SK-N-SH (cell line): ENCODE measurements around the gene RHBDL1. TPM values are rescaled to one million over a fixed set of nuclear protein-coding genes. Genes with fewer than 3 reads are reported as not detected.

ENCODE experiments used
- CTCF ChIA-PET: fragments of 300-600, 350-600 bp; formaldehyde crosslinking; extraction: SDS; loops from one replicate; lab custom pipeline; 2021; lab: Yijun Ruan, JAX
- POLR2A ChIA-PET: fragments of 350-600 bp; sonication (Branson Sonifier 250); formaldehyde crosslinking; extraction: SDS; loops from one replicate; lab custom pipeline; 2020; ENCODE audit warnings: antibody characterized with exemption, inconsistent platforms; lab: Yijun Ruan, JAX
- DNase-seq: peaks from one replicate; pipeline ENCODE4 v3.0.0; 2012
- H2AFZ ChIP-seq: fragments of 200-600 bp; sonication (generic); 2 replicates; pipeline ENCODE4 v1.8.1; 2016; ENCODE audit warnings: antibody characterized with exemption, mild to moderate bottlenecking, low read depth
- H3F3A ChIP-seq: fragments of 200-600 bp; sonication (generic); replicated peaks from 2 replicates; pipeline ENCODE3; 2016; ENCODE audit warnings: antibody characterized with exemption, mild to moderate bottlenecking; ENCODE audit not compliant: insufficient read depth
- H3K27ac ChIP-seq, 2 experiments: fragments of 200-500 bp in 1 of 2; fragments of 200-600 bp in 1 of 2; sonication (Bioruptor generic) in 1 of 2; sonication (generic), shearing (Covaris generic) in 1 of 2; 2 replicates each; pipeline versions ENCODE4 v1.5.1 to v1.6.1; 2014 to 2016; ENCODE audit warnings: low read depth in 2 of 2, inconsistent platforms in 1 of 2, low read length in 1 of 2, mild to moderate bottlenecking in 1 of 2, mixed read lengths in 1 of 2
- H3K27me3 ChIP-seq: fragments of 200-600 bp; sonication (generic), shearing (Covaris generic); 2 replicates; pipeline ENCODE4 v1.6.1; 2016; ENCODE audit warnings: mixed run types; ENCODE audit not compliant: insufficient read depth
- H3K36me3 ChIP-seq, 2 experiments: fragments of 200-500 bp in 1 of 2; fragments of 200-600 bp in 1 of 2; sonication (Bioruptor generic) in 1 of 2; sonication (generic) in 1 of 2; replicated peaks in 1 of 2; 2 replicates each; pipeline versions ENCODE3 to v1.5.1; 2014 to 2016; ENCODE audit warnings: low read length in 1 of 2, mild to moderate bottlenecking in 1 of 2; ENCODE audit not compliant: insufficient read depth in 2 of 2, control insufficient read depth in 1 of 2
- H3K4me1 ChIP-seq, 2 experiments: fragments of 200-500 bp in 1 of 2; fragments of 200-600 bp in 1 of 2; sonication (Bioruptor generic) in 1 of 2; sonication (generic), shearing (Covaris generic) in 1 of 2; 2 replicates each; pipeline versions ENCODE4 v1.5.1 to v1.6.1; 2014 to 2016; ENCODE audit warnings: low read depth in 1 of 2, low read length in 1 of 2, mixed run types in 1 of 2; ENCODE audit not compliant: insufficient read depth in 2 of 2, control insufficient read depth in 1 of 2
- H3K4me2 ChIP-seq: fragments of 200-600 bp; sonication (generic), shearing (Covaris generic); 2 replicates; pipeline ENCODE4 v1.6.1; 2017; ENCODE audit warnings: mixed run types
- H3K4me3 ChIP-seq, 2 experiments: fragments of 200-500 bp in 1 of 2; fragments of 200-600 bp in 1 of 2; sonication (Bioruptor generic) in 1 of 2; sonication (generic), shearing (Covaris generic) in 1 of 2; 2 replicates each; pipeline versions ENCODE4 v1.5.1 to v1.8.1; 2014 to 2016; ENCODE audit warnings: low read depth in 2 of 2, inconsistent platforms in 1 of 2, low read length in 1 of 2, mild to moderate bottlenecking in 1 of 2, mixed read lengths in 1 of 2, moderate library complexity in 1 of 2
- H3K79me2 ChIP-seq: fragments of 200-600 bp; sonication (generic); 2 replicates; pipeline ENCODE4 v1.8.1; 2017; ENCODE audit warnings: mild to moderate bottlenecking; ENCODE audit not compliant: insufficient read depth
- H3K9ac ChIP-seq: fragments of 200-600 bp; sonication (generic); 2 replicates; pipeline ENCODE4 v1.6.1; 2017; ENCODE audit warnings: mixed run types
- H3K9me2 ChIP-seq: fragments of 200-600 bp; sonication (generic); 2 replicates; pipeline ENCODE4 v1.6.1; 2017; ENCODE audit warnings: mixed run types
- H3K9me3 ChIP-seq: fragments of 200-600 bp; sonication (generic); 2 replicates; pipeline ENCODE4 v1.6.1; 2017; ENCODE audit warnings: mixed run types, mild to moderate bottlenecking, moderate library complexity
- H4K20me1 ChIP-seq: fragments of 200-600 bp; sonication (generic); 2 replicates; pipeline ENCODE4 v1.6.1; 2017; ENCODE audit warnings: mild to moderate bottlenecking, mixed run types; ENCODE audit not compliant: insufficient read depth
- FOSL2 ChIP-seq: IDR thresholded peaks from 2 replicates; pipeline ENCODE4 v1.4.0; 2012; ENCODE audit warnings: low read depth, mild to moderate bottlenecking, moderate library complexity, borderline replicate concordance
- GATA2 ChIP-seq: sonication (generic); formaldehyde crosslinking; IDR thresholded peaks from 2 replicates; pipeline ENCODE4 v1.5.0; 2020; ENCODE audit warnings: mild to moderate bottlenecking, missing genetic modification reagents
- MEF2A ChIP-seq: IDR thresholded peaks from 2 replicates; pipeline ENCODE4 v1.4.0; 2012; ENCODE audit warnings: low read depth, borderline replicate concordance
- RAD21 ChIP-seq: IDR thresholded peaks from 2 replicates; pipeline ENCODE4 v1.6.1; 2012; ENCODE audit warnings: mild to moderate bottlenecking, low read length
- YY1 ChIP-seq: IDR thresholded peaks from 2 replicates; pipeline ENCODE4 v1.4.0; 2012; ENCODE audit warnings: low read depth, mild to moderate bottlenecking
- WGBS: methylation state at CpG from one replicate; pipeline ENCODE4 v1.1.6; 2017; ENCODE audit warnings: low lambda C conversion rate; 5-methylcytosine and 5-hydroxymethylcytosine counted together
- polyA plus RNA-seq, 3 experiments: library from polyadenylated mRNA; depleted of rRNA; stranded (reverse); fragments of >200 nt; gene quantifications; 2 replicates each; pipeline ENCODE4 v1.2.3, GENCODE V29; 2012
- TF ChIP-seq, protein P1 (sequence below): IDR thresholded peaks from 2 replicates; pipeline ENCODE4 v1.4.0; 2012; ENCODE audit warnings: low read depth, borderline replicate concordance
- TF ChIP-seq, protein P2 (sequence below): fragments of 150-350 bp; IDR thresholded peaks from 2 replicates; pipeline ENCODE4 v1.6.1; 2016; ENCODE audit warnings: mild to moderate bottlenecking, low read depth, low read length
- TF ChIP-seq, protein P3 (sequence below): IDR thresholded peaks from 2 replicates; pipeline ENCODE4 v1.6.1; 2012; ENCODE audit warnings: mild to moderate bottlenecking, low read depth, low read length, moderate library complexity
- TF ChIP-seq, protein P4 (sequence below): IDR thresholded peaks from 2 replicates; pipeline ENCODE4 v1.4.0; 2012; ENCODE audit warnings: low read depth, borderline replicate concordance

RHBDL1 gene
- polyA plus RNA-seq, 1 of the 3 experiments (the other 2 are of a cell fraction): 4.1 TPM

DNA sequence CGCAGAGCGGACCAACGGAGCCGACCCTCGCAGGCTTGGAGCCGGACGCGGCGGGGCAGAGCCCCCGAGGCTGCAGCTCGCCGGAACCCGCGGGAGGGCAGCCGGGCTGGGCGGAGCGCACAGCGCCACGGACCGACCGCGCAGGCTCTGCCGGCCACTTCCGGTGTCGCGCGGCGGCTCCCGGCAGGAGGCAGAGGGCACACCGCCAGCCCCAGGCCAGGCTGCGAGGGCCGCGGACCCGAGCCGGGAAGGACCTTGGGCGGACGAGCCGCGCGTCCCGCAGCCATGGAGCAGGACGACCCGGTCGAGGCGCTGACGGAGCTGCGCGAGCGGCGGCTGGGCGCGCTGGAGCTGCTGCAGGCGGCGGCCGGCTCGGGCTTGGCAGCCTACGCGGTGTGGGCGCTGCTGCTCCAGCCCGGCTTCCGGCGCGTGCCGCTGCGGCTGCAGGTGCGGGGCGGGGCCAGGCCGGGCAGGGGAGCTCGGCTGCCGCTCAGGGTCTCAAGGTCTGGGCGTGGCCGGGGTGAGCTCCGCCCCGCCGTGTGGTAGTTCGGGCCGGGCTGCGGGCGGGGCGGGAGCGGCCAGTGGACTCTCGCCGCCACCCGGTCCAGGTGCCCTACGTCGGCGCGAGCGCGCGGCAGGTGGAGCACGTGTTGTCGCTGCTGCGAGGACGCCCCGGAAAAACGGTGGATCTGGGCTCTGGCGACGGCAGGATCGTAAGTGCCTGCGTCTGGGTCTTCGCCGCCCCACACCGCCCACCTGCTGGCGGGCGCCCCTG is 45.7 kb downstream of the RHBDL1 start, which contains the start of gene ANTKMT (continued):
- TF ChIP-seq, protein P1, sequence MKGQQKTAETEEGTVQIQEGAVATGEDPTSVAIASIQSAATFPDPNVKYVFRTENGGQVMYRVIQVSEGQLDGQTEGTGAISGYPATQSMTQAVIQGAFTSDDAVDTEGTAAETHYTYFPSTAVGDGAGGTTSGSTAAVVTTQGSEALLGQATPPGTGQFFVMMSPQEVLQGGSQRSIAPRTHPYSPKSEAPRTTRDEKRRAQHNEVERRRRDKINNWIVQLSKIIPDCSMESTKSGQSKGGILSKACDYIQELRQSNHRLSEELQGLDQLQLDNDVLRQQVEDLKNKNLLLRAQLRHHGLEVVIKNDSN: 0 out of 2 replicates have a peak, but pooled peaks have one; percentile 25
- TF ChIP-seq, protein P2, sequence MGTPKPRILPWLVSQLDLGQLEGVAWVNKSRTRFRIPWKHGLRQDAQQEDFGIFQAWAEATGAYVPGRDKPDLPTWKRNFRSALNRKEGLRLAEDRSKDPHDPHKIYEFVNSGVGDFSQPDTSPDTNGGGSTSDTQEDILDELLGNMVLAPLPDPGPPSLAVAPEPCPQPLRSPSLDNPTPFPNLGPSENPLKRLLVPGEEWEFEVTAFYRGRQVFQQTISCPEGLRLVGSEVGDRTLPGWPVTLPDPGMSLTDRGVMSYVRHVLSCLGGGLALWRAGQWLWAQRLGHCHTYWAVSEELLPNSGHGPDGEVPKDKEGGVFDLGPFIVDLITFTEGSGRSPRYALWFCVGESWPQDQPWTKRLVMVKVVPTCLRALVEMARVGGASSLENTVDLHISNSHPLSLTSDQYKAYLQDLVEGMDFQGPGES: no peak
- TF ChIP-seq RAD21: no peak
- TF ChIP-seq, all 33 proteins: peak for 9

DNA sequence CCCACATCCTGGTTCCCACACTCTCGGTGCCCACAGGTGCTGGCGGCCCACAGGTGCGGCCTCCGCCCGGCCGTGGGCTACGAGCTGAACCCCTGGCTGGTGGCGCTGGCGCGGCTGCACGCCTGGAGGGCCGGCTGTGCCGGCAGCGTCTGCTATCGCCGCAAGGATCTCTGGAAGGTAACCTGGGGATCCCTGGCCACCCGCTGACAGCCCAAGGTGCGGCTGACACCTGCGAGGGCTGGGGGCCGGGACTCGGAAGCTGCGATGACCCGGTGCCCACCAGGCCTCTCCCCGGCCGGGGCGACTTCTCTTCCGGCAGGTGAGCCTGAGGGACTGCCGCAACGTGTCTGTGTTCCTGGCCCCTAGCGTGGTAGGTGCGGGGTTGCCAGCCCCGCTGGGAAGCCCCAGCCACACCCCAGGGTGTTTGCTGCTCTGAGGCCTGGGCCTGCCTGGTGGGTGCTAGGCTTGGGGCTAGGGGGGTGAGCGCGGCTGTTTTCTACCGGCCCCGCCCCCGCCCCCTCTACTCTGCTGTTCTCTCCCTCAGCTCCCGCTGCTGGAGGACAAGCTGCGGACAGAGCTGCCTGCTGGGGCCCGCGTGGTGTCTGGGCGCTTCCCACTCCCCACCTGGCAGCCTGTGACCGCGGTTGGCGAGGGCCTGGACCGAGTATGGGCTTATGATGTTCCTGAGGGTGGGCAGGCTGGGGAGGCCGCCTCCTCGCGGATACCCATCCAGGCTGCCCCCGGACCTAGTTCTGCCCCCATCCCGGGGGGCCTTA is 46.5 kb downstream of the RHBDL1 start:
- ChIA-PET CTCF (interaction anchor here (0.6 to 22.4 kb wide), 11 partner anchors 6 to 656 kb away, joined by 3 to 358 read pairs (median 6); partner anchors contain the start of genes ANTKMT, CCDC78, CIAO3 and FBXL16), POLR2A (interaction anchor here (0.6 to 3.8 kb wide), 11 partner anchors 8 to 189 kb away, joined by 3 to 19 read pairs (median 3); partner anchors contain the start of genes CHTF18, JMJD8, METTL26 and RPUSD1)
- DNase-seq: peak; percentile 60
- H3K27ac ChIP-seq: peak overlapping the region in 1 of 2 experiments; percentile 99; a peak in 2 of 4 replicates
- H3K9ac ChIP-seq: no peak overlapping the region
- no peaks in the 10 kb centered on the region for H3K27me3 ChIP-seq
- H3K36me3 ChIP-seq: peaks cover 0 to 6% of the 10 kb centered on the region in 2 experiments
- H3K9me2 ChIP-seq: no peaks in the 10 kb centered on the region
- H3K4me2 ChIP-seq: peak overlapping the region; percentile 100
- H4K20me1 ChIP-seq: 0 out of 2 replicates have a peak, but pooled peaks cover 18% of the 10 kb centered on the region
- peak overlapping the region; percentile 86 to 89 for H3K4me3 ChIP-seq
- TF ChIP-seq GATA2 (0 out of 2 replicates have a peak, but pooled peaks have one; percentile 18), FOSL2 (no peak)
- TF ChIP-seq, all 33 proteins: peak for 1
- peaks cover 31% of the 10 kb centered on the region for H3F3A ChIP-seq
- peaks cover 8 to 40% of the 10 kb centered on the region in 2 experiments; a peak in 3 of 4 replicates for H3K4me1 ChIP-seq
- H3K79me2 ChIP-seq: no peaks in the 10 kb centered on the region; the same call in 1 of the 2 replicates
- no peaks in the 10 kb centered on the region for H3K9me3 ChIP-seq
- 74% methylated on average over 21 of the region's 51 CpGs for WGBS
- H2AFZ ChIP-seq: no peak overlapping the region

DNA sequence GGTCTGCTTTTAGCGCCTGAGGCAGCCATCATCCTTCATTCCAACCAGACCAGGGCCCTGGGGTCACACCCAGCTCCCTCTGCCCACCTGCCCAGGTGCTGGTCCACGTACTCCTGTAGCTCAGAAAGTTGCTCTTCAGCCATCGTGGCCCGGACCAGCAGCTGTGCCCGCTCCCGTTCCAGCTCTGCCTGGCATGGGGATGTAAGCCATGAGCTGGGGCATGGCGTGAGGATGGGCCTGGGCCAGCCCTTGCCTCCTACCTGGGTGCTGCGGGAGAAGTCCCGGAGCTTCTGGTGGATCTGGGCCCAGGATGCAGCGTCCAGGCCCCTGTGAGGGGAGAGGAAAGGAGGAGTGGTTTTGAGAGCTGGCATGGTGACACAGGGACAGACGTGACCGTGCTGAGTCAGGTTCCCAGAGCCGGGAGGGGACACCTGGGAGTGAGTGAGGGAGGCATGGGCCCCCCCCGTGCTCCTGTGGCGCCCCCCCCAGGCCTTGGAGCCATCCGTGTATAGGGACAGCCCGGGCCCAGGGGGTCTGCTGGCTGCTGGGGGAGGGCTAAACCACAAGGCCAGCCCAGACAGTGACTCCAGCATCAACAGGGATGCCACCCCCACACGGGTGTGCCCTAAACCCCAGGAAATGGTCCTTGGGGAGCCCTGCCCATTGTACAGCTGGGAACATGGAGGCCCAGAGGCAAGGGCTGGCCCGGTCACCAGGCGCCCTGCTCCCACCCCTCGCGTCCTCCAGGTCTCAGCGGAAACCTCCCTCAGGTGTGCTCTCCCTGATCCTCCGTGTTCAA is 47.6 kb downstream of the RHBDL1 start:
- CTCF ChIA-PET: interaction anchor here (0.6 to 22.4 kb wide), 10 partner anchors 5 to 657 kb away, joined by 3 to 358 read pairs (median 6); partner anchors contain the start of genes ANTKMT, CCDC78, CIAO3 and FBXL16
- Histone ChIP-seq H3K4me2 (peak overlapping the region; percentile 24; the same call in 1 of the 2 replicates), H3K27me3 (no peaks in the 10 kb centered on the region), H3K9ac (no peak overlapping the region), H3K9me2 (no peaks in the 10 kb centered on the region), H4K20me1 (0 out of 2 replicates have a peak, but pooled peaks cover 14% of the 10 kb centered on the region), H3K27ac (no peak overlapping the region), H3F3A (peaks cover 31% of the 10 kb centered on the region), H3K36me3 (peaks cover 0 to 5% of the 10 kb centered on the region in 2 experiments), H3K4me3 (no peak overlapping the region), H3K9me3 (no peaks in the 10 kb centered on the region), H3K4me1 (peaks cover 8 to 38% of the 10 kb centered on the region in 2 experiments; a peak in 3 of 4 replicates), H3K79me2 (no peaks in the 10 kb centered on the region; the same call in 1 of the 2 replicates), H2AFZ (no peak overlapping the region)
- 88% methylated on average over 9 of the region's 24 CpGs for WGBS
- no peak for DNase-seq
- POLR2A ChIA-PET: interaction anchor here (0.6 to 1.4 kb wide), 5 partner anchors 10 to 188 kb away, joined by 3 to 4 read pairs (median 3); partner anchors contain the start of gene JMJD8
- TF ChIP-seq, protein P3, sequence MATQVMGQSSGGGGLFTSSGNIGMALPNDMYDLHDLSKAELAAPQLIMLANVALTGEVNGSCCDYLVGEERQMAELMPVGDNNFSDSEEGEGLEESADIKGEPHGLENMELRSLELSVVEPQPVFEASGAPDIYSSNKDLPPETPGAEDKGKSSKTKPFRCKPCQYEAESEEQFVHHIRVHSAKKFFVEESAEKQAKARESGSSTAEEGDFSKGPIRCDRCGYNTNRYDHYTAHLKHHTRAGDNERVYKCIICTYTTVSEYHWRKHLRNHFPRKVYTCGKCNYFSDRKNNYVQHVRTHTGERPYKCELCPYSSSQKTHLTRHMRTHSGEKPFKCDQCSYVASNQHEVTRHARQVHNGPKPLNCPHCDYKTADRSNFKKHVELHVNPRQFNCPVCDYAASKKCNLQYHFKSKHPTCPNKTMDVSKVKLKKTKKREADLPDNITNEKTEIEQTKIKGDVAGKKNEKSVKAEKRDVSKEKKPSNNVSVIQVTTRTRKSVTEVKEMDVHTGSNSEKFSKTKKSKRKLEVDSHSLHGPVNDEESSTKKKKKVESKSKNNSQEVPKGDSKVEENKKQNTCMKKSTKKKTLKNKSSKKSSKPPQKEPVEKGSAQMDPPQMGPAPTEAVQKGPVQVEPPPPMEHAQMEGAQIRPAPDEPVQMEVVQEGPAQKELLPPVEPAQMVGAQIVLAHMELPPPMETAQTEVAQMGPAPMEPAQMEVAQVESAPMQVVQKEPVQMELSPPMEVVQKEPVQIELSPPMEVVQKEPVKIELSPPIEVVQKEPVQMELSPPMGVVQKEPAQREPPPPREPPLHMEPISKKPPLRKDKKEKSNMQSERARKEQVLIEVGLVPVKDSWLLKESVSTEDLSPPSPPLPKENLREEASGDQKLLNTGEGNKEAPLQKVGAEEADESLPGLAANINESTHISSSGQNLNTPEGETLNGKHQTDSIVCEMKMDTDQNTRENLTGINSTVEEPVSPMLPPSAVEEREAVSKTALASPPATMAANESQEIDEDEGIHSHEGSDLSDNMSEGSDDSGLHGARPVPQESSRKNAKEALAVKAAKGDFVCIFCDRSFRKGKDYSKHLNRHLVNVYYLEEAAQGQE: no peak
- TF ChIP-seq YY1 (no peak), FOSL2 (no peak), RAD21 (no peak), MEF2A (no peak)
- TF ChIP-seq, protein P4, sequence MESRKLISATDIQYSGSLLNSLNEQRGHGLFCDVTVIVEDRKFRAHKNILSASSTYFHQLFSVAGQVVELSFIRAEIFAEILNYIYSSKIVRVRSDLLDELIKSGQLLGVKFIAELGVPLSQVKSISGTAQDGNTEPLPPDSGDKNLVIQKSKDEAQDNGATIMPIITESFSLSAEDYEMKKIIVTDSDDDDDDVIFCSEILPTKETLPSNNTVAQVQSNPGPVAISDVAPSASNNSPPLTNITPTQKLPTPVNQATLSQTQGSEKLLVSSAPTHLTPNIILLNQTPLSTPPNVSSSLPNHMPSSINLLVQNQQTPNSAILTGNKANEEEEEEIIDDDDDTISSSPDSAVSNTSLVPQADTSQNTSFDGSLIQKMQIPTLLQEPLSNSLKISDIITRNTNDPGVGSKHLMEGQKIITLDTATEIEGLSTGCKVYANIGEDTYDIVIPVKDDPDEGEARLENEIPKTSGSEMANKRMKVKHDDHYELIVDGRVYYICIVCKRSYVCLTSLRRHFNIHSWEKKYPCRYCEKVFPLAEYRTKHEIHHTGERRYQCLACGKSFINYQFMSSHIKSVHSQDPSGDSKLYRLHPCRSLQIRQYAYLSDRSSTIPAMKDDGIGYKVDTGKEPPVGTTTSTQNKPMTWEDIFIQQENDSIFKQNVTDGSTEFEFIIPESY: no peak
